CD14-positive monocyte (primary cell): ENCODE measurements around the gene ENPP4. TPM values are rescaled to one million over a fixed set of nuclear protein-coding genes. Genes with fewer than 3 reads are reported as not detected.

Experiments used
- DNase-seq, 3 donors: peaks; one replicate each; pipeline ENCODE4 v3.0.0-alpha.2; 2011 to 2022
- H2AFZ ChIP-seq: 2 replicates; pipeline ENCODE4 v1.6.0; 2012; ENCODE audit warnings: mild to moderate bottlenecking, low read depth, low read length, inconsistent platforms; ENCODE audit not compliant: insufficient read depth, poor library complexity, severe bottlenecking
- H3K27ac ChIP-seq, 2 donors: 1 replicate in 1 of 2; 2 replicates in 1 of 2; pipeline ENCODE4 v1.5.1; 2012 to 2013; ENCODE audit warnings: low read length in 2 of 2, control low read depth in 1 of 2, inconsistent platforms in 1 of 2, low read depth in 1 of 2, mild to moderate bottlenecking in 1 of 2
- H3K27me3 ChIP-seq, 2 donors: one replicate each; pipeline versions ENCODE4 v1.6.0 to v1.6.1; 2011 to 2013; ENCODE audit warnings: low read length in 2 of 2; ENCODE audit not compliant: control insufficient read depth in 2 of 2, insufficient read depth in 2 of 2
- H3K36me3 ChIP-seq, 2 donors: replicated peaks in 1 of 2; 1 replicate in 1 of 2; 2 replicates in 1 of 2; pipeline versions ENCODE4 v1.5.1 to v1.6.1; 2012 to 2013; ENCODE audit warnings: low read length in 2 of 2, control low read depth in 1 of 2, inconsistent platforms in 1 of 2, mild to moderate bottlenecking in 1 of 2; ENCODE audit not compliant: insufficient read depth in 2 of 2, control insufficient read depth in 1 of 2
- H3K4me1 ChIP-seq, 2 donors: 1 replicate in 1 of 2; 2 replicates in 1 of 2; pipeline versions ENCODE4 v1.5.1 to v1.6.1; 2012 to 2013; ENCODE audit warnings: low read length in 2 of 2, control low read depth in 1 of 2, inconsistent platforms in 1 of 2, mild to moderate bottlenecking in 1 of 2, moderate library complexity in 1 of 2; ENCODE audit not compliant: insufficient read depth in 2 of 2, control insufficient read depth in 1 of 2
- H3K4me2 ChIP-seq: replicated peaks from 2 replicates; pipeline ENCODE3; 2012; ENCODE audit warnings: low read length, moderate library complexity, mild to moderate bottlenecking; ENCODE audit not compliant: poor library complexity, severe bottlenecking; ENCODE audit errors: extremely low read depth
- H3K4me3 ChIP-seq, 3 experiments: fragments of 200-600 bp in 1 of 3; sonication (generic) in 1 of 3; replicated peaks in 1 of 3; 1 replicate in 2 of 3; 2 replicates in 1 of 3; pipeline ENCODE4 v1.5.1; 2011 to 2013; ENCODE audit warnings: low read length in 3 of 3, mild to moderate bottlenecking in 3 of 3, control low read depth in 2 of 3, low read depth in 2 of 3, inconsistent platforms in 1 of 3, moderate library complexity in 1 of 3
- H3K79me2 ChIP-seq: 2 replicates; pipeline ENCODE4 v1.6.0; 2012; ENCODE audit warnings: mild to moderate bottlenecking, control low read depth, inconsistent platforms, low read length, moderate library complexity; ENCODE audit not compliant: insufficient read depth
- H3K9ac ChIP-seq: 2 replicates; pipeline ENCODE4 v1.6.0; 2017; ENCODE audit warnings: low read length, mild to moderate bottlenecking; ENCODE audit not compliant: insufficient read depth, poor library complexity, severe bottlenecking
- H3K9me3 ChIP-seq, 2 donors: replicated peaks in 1 of 2; 1 replicate in 1 of 2; 2 replicates in 1 of 2; pipeline versions ENCODE4 v1.5.1 to v1.6.1; 2012 to 2013; ENCODE audit warnings: low read length in 2 of 2, control low read depth in 1 of 2; ENCODE audit not compliant: control insufficient read depth in 1 of 2, insufficient read depth in 1 of 2
- H4K20me1 ChIP-seq: 2 replicates; pipeline ENCODE4 v1.6.0; 2012; ENCODE audit warnings: mild to moderate bottlenecking, low read length, control low read depth, moderate library complexity; ENCODE audit not compliant: insufficient read depth
- H3K27ac Mint-ChIP-seq, 7 donors: one replicate each; pipeline ENCODE4 v1.8.0; 2020; ENCODE audit warnings: mild to moderate bottlenecking in 7 of 7, mixed read lengths in 7 of 7, moderate library complexity in 6 of 7, inconsistent platforms in 2 of 7
- H3K27me3 Mint-ChIP-seq, 3 donors: one replicate each; pipeline ENCODE4 v1.8.0; 2021 to 2022; ENCODE audit warnings: low read depth in 3 of 3, mild to moderate bottlenecking in 3 of 3, mixed read lengths in 3 of 3, moderate library complexity in 3 of 3, inconsistent platforms in 1 of 3
- H3K36me3 Mint-ChIP-seq, 2 donors: one replicate each; pipeline ENCODE4 v1.8.0; 2020; ENCODE audit warnings: mixed read lengths in 2 of 2, inconsistent platforms in 1 of 2, mild to moderate bottlenecking in 1 of 2
- H3K4me1 Mint-ChIP-seq: one replicate; pipeline ENCODE4 v1.8.0; 2020; ENCODE audit warnings: mild to moderate bottlenecking, mixed read lengths
- H3K4me3 Mint-ChIP-seq, 2 donors: one replicate each; pipeline ENCODE4 v1.8.0; 2020; ENCODE audit warnings: mild to moderate bottlenecking in 2 of 2, mixed read lengths in 2 of 2, moderate library complexity in 1 of 2
- H3K9me3 Mint-ChIP-seq, 7 donors: one replicate each; pipeline ENCODE4 v1.8.0; 2020 to 2022; ENCODE audit warnings: mixed read lengths in 7 of 7, mild to moderate bottlenecking in 6 of 7, moderate library complexity in 6 of 7, inconsistent platforms in 2 of 7
- whole genome bisulfite sequencing: methylation state at CpG from one replicate; pipeline ENCODE4 v1.1.5; 2013; ENCODE audit warnings: missing lambda C conversion rate; ENCODE audit not compliant: insufficient coverage; 5-methylcytosine and 5-hydroxymethylcytosine counted together
- intact Hi-C, 2 donors: fragments of 100-400 bp; cut with micrococcal nuclease; formaldehyde crosslinking; loops; one replicate each; pipeline versions ENCODE4 v1.15.0 to v1.15.1; 2023
- polyA plus RNA-seq, 3 donors: library from polyadenylated mRNA; depleted of rRNA in 1 of 3; unstranded in 2 of 3; stranded (reverse) in 1 of 3; fragments of 300-500 nt in 2 of 3; fragments of >200 nt in 1 of 3; fragmentation: Illumina TruSeq in 2 of 3; gene quantifications; 1 replicate in 2 of 3; 2 replicates in 1 of 3; pipeline ENCODE4 v1.2.3, GENCODE V29; 2012 to 2021
- TF ChIP-seq, protein P1 (sequence below): fragments of 200-600 bp; IDR thresholded peaks from one replicate; pipeline ENCODE4 v1.8.0; 2022; ENCODE audit warnings: antibody characterized with exemption, mild to moderate bottlenecking

Gene ENPP4
- polyA plus RNA-seq, 3 donors: 1.1 to 1.7 (median 1.3) TPM

DNA sequence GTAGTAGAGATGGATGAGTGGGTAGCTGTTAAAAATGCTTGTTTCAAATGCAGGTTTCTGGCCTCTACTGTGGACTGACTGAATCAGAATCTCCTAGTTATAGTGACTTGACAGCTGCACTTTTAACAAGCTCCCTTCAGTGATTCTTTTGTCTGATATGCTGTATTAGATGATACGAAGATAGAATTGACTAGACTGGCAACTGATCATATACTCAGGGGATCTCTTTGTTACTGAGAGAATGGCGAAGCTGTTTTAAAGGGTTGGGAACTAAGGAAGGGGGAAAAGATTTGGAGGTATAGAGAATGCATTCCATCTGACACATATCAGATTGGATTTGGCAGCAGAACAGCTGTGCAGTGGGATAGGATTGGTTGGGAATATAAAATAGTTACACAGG lies 7.0 kb downstream of the ENPP4 start:
- H4K20me1 ChIP-seq: no peaks in the 10 kb centered on the region
- H3K4me3 Mint-ChIP-seq: no peak overlapping the region
- H3K4me1 ChIP-seq: peaks cover 2 to 4% of the 10 kb centered on the region in 2 donors
- H3K27me3 Mint-ChIP-seq: no peaks in the 10 kb centered on the region
- H3K36me3 ChIP-seq: no peaks in the 10 kb centered on the region
- peaks cover 0 to 3% of the 10 kb centered on the region in 2 donors for H3K36me3 Mint-ChIP-seq
- TF ChIP-seq, protein P1, sequence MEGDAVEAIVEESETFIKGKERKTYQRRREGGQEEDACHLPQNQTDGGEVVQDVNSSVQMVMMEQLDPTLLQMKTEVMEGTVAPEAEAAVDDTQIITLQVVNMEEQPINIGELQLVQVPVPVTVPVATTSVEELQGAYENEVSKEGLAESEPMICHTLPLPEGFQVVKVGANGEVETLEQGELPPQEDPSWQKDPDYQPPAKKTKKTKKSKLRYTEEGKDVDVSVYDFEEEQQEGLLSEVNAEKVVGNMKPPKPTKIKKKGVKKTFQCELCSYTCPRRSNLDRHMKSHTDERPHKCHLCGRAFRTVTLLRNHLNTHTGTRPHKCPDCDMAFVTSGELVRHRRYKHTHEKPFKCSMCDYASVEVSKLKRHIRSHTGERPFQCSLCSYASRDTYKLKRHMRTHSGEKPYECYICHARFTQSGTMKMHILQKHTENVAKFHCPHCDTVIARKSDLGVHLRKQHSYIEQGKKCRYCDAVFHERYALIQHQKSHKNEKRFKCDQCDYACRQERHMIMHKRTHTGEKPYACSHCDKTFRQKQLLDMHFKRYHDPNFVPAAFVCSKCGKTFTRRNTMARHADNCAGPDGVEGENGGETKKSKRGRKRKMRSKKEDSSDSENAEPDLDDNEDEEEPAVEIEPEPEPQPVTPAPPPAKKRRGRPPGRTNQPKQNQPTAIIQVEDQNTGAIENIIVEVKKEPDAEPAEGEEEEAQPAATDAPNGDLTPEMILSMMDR: no peak
- H3K27me3 ChIP-seq: no peaks in the 10 kb centered on the region
- H3K79me2 ChIP-seq: peaks cover 39% of the 10 kb centered on the region
- no peaks in the 10 kb centered on the region for H3K9me3 Mint-ChIP-seq
- peaks cover 28% of the 10 kb centered on the region for H3K4me1 Mint-ChIP-seq
- H2AFZ ChIP-seq: no peak overlapping the region
- no peak overlapping the region for H3K27ac ChIP-seq
- no peaks in the 10 kb centered on the region for H3K9me3 ChIP-seq
- 100% methylated on average over 1 of the region's 2 CpGs for WGBS
- no peak overlapping the region for H3K9ac ChIP-seq
- H3K4me2 ChIP-seq: no peak overlapping the region
- intact Hi-C loops: no loop called here
- H3K4me3 ChIP-seq: no peak overlapping the region
- DNase-seq: no peak
- H3K27ac Mint-ChIP-seq: no peak overlapping the region

DNA sequence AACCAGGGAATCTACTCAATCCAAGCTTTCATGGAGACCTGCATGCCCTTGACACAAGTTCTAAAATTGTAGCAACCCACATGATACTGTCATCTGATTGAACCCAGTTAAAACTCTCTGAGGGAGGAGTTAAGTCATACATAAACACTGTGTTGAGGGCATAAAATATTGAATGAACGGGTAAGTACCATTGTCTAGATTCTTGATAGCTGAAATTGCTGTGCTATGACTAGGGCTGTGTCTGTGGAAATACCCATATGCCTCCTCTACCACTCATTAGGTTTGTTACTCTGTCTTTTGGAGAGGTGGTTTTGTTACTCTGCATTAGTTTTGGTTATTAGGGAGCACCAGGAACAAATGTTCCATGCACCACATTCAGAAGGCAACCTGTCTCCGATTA lies 7.6 kb downstream of the ENPP4 start:
- intact Hi-C loops: no loop called here
- Mint-ChIP-seq H3K36me3 (peaks cover 0 to 3% of the 10 kb centered on the region in 2 donors), H3K27me3 (no peaks in the 10 kb centered on the region), H3K9me3 (no peaks in the 10 kb centered on the region), H3K4me3 (no peak overlapping the region), H3K27ac (no peak overlapping the region), H3K4me1 (peaks cover 26% of the 10 kb centered on the region)
- no CpG with 5 or more reads among the region's 2 CpGs for WGBS
- DNase-seq: no peak
- H3K27ac ChIP-seq: no peak overlapping the region
- no peaks in the 10 kb centered on the region for H3K36me3 ChIP-seq
- H3K9me3 ChIP-seq: no peaks in the 10 kb centered on the region
- H3K4me2 ChIP-seq: no peak overlapping the region
- H3K79me2 ChIP-seq: peaks cover 39% of the 10 kb centered on the region
- H4K20me1 ChIP-seq: no peaks in the 10 kb centered on the region
- H3K4me3 ChIP-seq: no peak overlapping the region
- no peak overlapping the region for H3K9ac ChIP-seq
- peaks cover 2 to 4% of the 10 kb centered on the region in 2 donors for H3K4me1 ChIP-seq
- H2AFZ ChIP-seq: no peak overlapping the region
- TF ChIP-seq, protein P1: no peak
- H3K27me3 ChIP-seq: no peaks in the 10 kb centered on the region
